Uterine smooth muscle cell (primary cell): ENCODE measurements around the gene OSTN. TPM values are rescaled to one million over a fixed set of nuclear protein-coding genes. Genes with fewer than 3 reads are reported as not detected.

ENCODE experiments used
- total RNA-seq: library from RNA; depleted of rRNA; stranded (reverse); fragments of >200 nt; gene quantifications from 2 replicates; pipeline ENCODE4 v1.2.3, GENCODE V29; 2014

Gene OSTN
- total RNA-seq, result 0.12 and 0.33 TPM in 2 replicates

DNA sequence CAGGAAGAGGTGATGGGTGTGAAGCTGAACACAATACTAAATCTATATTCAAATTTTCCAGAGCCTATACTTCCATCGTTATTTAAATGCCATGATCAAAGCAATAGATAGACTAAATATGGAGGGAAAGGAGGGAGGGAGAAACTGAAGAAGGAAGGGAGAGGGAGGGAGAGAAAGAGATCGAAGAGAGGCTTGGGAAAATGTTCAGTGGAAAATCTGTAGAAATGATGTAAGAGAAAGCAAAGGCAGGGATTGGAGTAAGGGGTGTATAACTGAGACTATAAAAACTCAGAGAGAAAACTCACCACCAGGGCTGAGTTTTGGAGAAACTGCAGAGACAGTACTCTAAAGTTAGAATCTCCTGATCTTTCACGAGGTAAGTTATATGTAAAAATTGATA, at the start of gene OSTN:
Gene OSTN, plus strand, starts transcription at position 310 of the 400 bp plus-strand sequence. CDS start 13,292 bp downstream, outside the sequence.

Other genes with a start within 250 kb of the OSTN start
- gene CCDC50, start 130.2 kb downstream of the OSTN start, total RNA-seq, result 127 and 134 TPM in 2 replicates
- gene UTS2B, start 131.3 kb downstream of the OSTN start, total RNA-seq, result 0.37 and 1.00 TPM in 2 replicates